ENCODE results near the gene PDGFRB.

DNA sequence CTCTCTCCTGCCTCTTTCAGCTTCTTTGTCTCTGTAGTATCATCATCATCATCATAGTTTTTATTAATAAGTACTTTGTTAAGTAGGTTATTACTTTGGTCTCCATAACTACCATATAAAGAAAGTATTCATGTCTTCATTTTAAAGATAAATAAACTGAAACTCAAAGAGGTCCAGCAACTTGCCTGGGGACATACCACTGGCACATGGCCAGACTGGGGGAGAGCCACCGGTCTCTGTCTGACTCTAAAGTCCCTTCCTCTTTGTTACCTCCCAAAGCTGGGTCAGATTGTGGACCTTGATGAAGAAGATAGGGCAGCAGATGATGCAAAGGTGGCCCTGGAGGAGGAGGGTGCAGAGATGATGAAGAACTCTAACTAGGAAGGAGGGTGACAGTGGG lies 19.4 kb upstream of the PDGFRB start:
- TF ChIP-seq CTCF (IDR thresholded peaks at IDR 0.05; ENCODE audit: low read depth, low read length) = no peak
- no peak for TF ChIP-seq EZH2phosphoT487 (IDR thresholded peaks at IDR 0.05; ENCODE audit: low read depth)
